Measurements from ENCODE around the gene SRGAP3. TPM values are rescaled to one million over a fixed set of nuclear protein-coding genes. Genes with fewer than 3 reads are reported as not detected.

Gene SRGAP3
- total RNA-seq, 4 donors from 2014 or later, result 13.1 to 84.9 (median 27.4) TPM

DNA sequence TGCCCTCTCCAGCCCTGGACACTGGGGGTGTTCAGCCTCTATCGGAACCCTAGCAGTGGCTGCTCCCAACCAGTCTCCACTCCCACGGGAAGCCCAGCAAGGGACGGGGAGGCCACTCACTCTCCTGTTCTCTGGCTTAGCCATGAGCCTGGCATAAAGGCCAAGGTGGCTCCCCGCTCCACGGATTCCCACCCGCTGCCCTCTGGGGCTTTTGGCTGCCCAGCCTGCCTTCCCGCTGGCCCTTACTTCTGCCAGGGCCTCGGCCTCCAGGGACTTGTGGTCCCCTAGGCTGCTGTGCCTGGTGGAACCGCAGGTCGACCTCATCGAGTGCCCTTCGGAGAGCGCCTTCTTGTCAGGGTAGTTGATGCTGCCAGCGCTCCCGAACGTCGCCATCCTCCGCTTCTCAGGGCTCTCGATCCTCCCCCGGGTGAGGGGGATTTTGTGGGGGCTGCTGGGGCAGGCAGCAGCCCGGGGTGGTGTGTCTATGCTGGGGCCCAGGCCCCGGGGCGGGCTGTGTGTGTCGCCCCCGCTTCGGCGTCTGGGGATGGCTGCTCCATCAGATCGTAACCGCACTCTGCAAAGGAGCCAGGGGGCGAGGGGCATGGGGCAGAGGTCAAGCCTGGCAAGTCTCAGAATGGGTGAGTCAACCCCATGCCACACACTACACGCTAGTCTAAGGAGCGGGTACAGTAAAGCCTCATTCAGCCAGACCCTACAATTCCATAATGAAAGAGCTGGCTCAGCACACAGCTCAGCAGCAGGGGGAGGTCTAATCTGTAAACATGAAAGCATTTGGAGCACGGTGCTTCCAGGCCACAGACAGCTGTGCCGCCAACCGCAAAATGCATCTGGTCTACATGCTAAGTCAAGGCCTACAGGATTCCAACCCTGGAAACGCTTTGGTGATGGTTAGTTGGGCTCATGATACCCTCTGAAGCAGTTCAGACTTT is 258.9 kb downstream of the SRGAP3 start:
- no peak for TF ChIP-seq EP300 (IDR thresholded peaks at IDR 0.05)
- TF ChIP-seq POLR2A (IDR thresholded peaks at IDR 0.05), result no peak
- TF ChIP-seq, protein P1, sequence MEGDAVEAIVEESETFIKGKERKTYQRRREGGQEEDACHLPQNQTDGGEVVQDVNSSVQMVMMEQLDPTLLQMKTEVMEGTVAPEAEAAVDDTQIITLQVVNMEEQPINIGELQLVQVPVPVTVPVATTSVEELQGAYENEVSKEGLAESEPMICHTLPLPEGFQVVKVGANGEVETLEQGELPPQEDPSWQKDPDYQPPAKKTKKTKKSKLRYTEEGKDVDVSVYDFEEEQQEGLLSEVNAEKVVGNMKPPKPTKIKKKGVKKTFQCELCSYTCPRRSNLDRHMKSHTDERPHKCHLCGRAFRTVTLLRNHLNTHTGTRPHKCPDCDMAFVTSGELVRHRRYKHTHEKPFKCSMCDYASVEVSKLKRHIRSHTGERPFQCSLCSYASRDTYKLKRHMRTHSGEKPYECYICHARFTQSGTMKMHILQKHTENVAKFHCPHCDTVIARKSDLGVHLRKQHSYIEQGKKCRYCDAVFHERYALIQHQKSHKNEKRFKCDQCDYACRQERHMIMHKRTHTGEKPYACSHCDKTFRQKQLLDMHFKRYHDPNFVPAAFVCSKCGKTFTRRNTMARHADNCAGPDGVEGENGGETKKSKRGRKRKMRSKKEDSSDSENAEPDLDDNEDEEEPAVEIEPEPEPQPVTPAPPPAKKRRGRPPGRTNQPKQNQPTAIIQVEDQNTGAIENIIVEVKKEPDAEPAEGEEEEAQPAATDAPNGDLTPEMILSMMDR (IDR thresholded peaks at IDR 0.05), result no peak
- TF ChIP-seq POLR2AphosphoS5 (IDR thresholded peaks at IDR 0.05), result no peak
- H3K4me3 ChIP-seq, result no peak overlapping the region
- peaks cover 3% of the 10 kb centered on the region for H3K4me1 ChIP-seq
- H3K27ac ChIP-seq, result no peak overlapping the region
- H3K27me3 ChIP-seq, result no peaks in the 10 kb centered on the region
- 91% methylated on average over 14 of the region's 36 CpGs for WGBS
- H3K9me3 ChIP-seq, result no peaks in the 10 kb centered on the region
- DNase-seq (ENCODE audit: low spot score in 2 of 2), result no peak
- peaks cover 6% of the 10 kb centered on the region for H3K36me3 ChIP-seq

DNA sequence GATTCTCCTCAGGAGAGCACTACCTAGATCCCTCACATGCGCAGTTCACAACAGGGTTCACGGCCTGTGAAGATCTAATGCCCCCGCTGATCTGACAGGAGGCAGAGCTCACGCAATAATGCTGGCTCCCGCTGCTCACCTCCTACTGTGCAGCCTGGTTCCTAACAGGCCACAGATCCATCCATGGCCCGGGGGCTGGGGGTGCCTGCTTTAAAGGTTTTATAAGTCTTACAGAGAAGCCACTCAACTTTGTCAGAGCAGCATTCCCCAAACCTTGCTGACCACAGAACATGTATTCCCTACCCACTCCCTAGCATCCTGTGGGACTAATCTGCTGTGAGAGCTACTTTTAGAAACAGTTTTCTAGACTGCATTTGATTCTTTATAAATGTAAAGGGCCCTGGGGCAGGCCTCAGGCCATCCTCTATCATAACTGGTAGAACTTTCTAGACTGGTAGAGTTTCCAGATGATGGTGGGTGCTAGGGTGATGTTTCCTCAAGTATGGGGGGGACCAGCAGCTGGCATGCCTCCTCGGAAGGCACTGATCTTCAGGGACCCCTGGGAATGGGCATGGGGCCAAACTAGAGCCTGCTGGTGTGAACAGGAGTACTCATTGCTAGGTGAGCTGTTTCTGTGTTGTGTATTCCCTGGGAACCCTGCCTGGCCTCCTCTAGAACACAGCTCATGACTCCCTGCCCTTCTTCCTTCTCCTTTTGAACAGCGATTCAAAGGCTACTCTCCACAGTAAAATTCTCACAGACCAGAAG is 260.5 kb downstream of the SRGAP3 start:
- no peaks in the 10 kb centered on the region for H3K9me3 ChIP-seq
- no peak overlapping the region for H3K27ac ChIP-seq
- WGBS, result 87% methylated on average over 8 of the region's 8 CpGs
- no peaks in the 10 kb centered on the region for H3K27me3 ChIP-seq
- no peak for DNase-seq (ENCODE audit: low spot score in 2 of 2)
- no peak overlapping the region for H3K4me3 ChIP-seq
- no peak for TF ChIP-seq POLR2AphosphoS5 (IDR thresholded peaks at IDR 0.05)
- TF ChIP-seq POLR2A (IDR thresholded peaks at IDR 0.05), result no peak
- no peak for TF ChIP-seq EP300 (IDR thresholded peaks at IDR 0.05)
- TF ChIP-seq, protein P1 (IDR thresholded peaks at IDR 0.05), result no peak
- peaks cover 3% of the 10 kb centered on the region for H3K36me3 ChIP-seq
- peaks cover 3% of the 10 kb centered on the region for H3K4me1 ChIP-seq

DNA sequence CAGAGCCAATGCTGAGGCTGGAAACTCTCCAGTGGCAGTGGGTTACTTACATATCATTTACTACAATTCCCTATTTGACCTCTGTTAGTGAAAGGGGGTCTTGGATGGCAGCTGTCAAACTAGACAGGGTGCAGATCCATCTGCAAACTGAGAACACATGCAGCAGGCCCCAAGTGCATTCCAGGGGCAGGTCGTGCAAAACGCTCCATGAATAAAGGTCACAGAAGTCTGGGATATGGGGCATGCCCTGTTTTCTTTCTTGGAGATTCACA is 261.1 kb downstream of the SRGAP3 start:
- Histone ChIP-seq H3K9me3 (no peaks in the 10 kb centered on the region), H3K27me3 (no peaks in the 10 kb centered on the region), H3K27ac (no peak overlapping the region), H3K4me3 (no peak overlapping the region), H3K36me3 (peaks cover 2% of the 10 kb centered on the region), H3K4me1 (peaks cover 3% of the 10 kb centered on the region)
- TF ChIP-seq, protein P1 (IDR thresholded peaks at IDR 0.05), result no peak
- TF ChIP-seq EP300 (IDR thresholded peaks at IDR 0.05) (no peak), POLR2AphosphoS5 (IDR thresholded peaks at IDR 0.05) (no peak), POLR2A (IDR thresholded peaks at IDR 0.05) (no peak)
- no peak for DNase-seq (ENCODE audit: low spot score in 2 of 2)
- WGBS, result 67% methylated on average over 2 of the region's 2 CpGs

DNA sequence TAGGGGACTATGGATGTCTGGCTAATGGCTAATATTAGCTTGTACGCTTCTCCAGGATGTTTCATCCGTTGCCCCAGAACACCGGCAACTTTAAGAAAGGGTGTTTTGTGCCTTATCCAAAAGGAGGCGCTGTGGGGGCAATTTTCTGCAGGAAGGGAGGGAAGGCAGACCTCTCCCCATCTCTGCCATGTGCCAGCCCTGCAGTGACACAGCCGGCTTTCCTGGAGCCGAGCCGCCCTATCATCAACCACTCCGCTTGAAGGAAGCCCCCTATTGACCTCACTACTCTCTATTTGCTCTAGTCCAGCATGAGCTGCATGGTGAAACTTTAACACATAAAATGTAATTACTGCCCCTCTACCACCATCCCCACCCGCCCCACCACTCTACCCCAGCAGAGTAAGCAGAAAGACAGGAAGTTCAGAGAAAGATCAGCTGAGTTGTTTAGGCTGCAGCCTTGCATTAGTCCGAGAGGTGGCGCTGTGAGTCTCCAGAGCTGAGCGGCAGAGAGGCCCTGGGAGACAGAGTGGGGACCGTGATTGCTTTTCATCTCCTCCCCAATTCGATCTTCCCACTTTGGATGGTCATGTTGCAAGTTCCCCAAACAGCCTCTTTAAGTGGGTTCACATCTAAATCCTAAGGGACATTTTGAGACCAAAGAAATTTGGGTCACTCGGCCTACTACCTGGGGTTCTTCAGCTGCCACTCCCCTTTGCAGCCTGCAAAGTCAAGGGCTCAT is 261.6 kb downstream of the SRGAP3 start:
- Histone ChIP-seq H3K4me1 (peaks cover 3% of the 10 kb centered on the region), H3K9me3 (no peaks in the 10 kb centered on the region), H3K4me3 (no peak overlapping the region), H3K27me3 (no peaks in the 10 kb centered on the region), H3K36me3 (peaks cover 2% of the 10 kb centered on the region), H3K27ac (no peak overlapping the region)
- no peak for DNase-seq (ENCODE audit: low spot score in 2 of 2)
- TF ChIP-seq, protein P1 (IDR thresholded peaks at IDR 0.05), result peak; percentile 50 to 85
- TF ChIP-seq EP300 (IDR thresholded peaks at IDR 0.05), result no peak
- 44% methylated on average over 15 of the region's 15 CpGs for WGBS
